ENCODE results near the gene KSR2. TPM values are rescaled to one million over a fixed set of nuclear protein-coding genes. Genes with fewer than 3 reads are reported as not detected.
A peak's percentile ranks its signal among the peaks of the same experiment; 100 is the strongest.

KSR2 gene
- total RNA-seq, 1 donor from 2014 or later: 0.30 TPM

- H3K36me3 Mint-ChIP-seq: no peaks in the 10 kb centered on the region
- no peaks in the 10 kb centered on the region for H3K9me3 Mint-ChIP-seq
- Histone ChIP-seq H3K27ac (no peak overlapping the region), H3K4me1 (peaks cover 10% of the 10 kb centered on the region), H3K36me3 (no peaks in the 10 kb centered on the region), H3K27me3 (no peaks in the 10 kb centered on the region), H3K4me3 (no peak overlapping the region), H3F3A (ENCODE audit: low read depth) (no peaks in the 10 kb centered on the region), H3K9ac (no peak overlapping the region), H3K79me2 (ENCODE audit: low read depth) (no peaks in the 10 kb centered on the region), H3K9me3 (ENCODE audit: low read depth) (no peaks in the 10 kb centered on the region), H2AFZ (replicated peaks) (no peak overlapping the region), H3K4me2 (no peak overlapping the region), H4K20me1 (ENCODE audit: low read depth) (no peaks in the 10 kb centered on the region)
- H3K27me3 Mint-ChIP-seq (ENCODE audit: insufficient read depth, low read depth): peaks cover 6% of the 10 kb centered on the region
- no peak for DNase-seq (ENCODE audit: low spot score)
- TF ChIP-seq CTCF (IDR thresholded peaks at IDR 0.05): no peak
- H3K4me3 Mint-ChIP-seq: no peak overlapping the region
- H3K4me1 Mint-ChIP-seq: peaks cover 7% of the 10 kb centered on the region
- no peak overlapping the region for H3K27ac Mint-ChIP-seq
These were observed 556.2 kb downstream of the KSR2 start for GRCh38 chr12:117412465-117413188.

GRCh38 chr12:117409286-117409685 is 559.5 kb downstream of the KSR2 start:
- H3K9me3 ChIP-seq (ENCODE audit: low read depth): no peaks in the 10 kb centered on the region
- Mint-ChIP-seq H3K27me3 (ENCODE audit: insufficient read depth, low read depth) (peaks cover 11% of the 10 kb centered on the region), H3K9me3 (no peaks in the 10 kb centered on the region), H3K4me1 (peaks cover 10% of the 10 kb centered on the region), H3K4me3 (no peak overlapping the region), H3K27ac (no peak overlapping the region), H3K36me3 (no peaks in the 10 kb centered on the region)
- H3K79me2 ChIP-seq (ENCODE audit: low read depth): no peaks in the 10 kb centered on the region
- H3K27me3 ChIP-seq: no peaks in the 10 kb centered on the region
- no peak overlapping the region for H3K4me2 ChIP-seq
- no peak overlapping the region for H3K9ac ChIP-seq
- H3K36me3 ChIP-seq: no peaks in the 10 kb centered on the region
- no peaks in the 10 kb centered on the region for H4K20me1 ChIP-seq (ENCODE audit: low read depth)
- no peak for TF ChIP-seq EZH2phosphoT487 (IDR thresholded peaks at IDR 0.05)
- TF ChIP-seq EZH2 (IDR thresholded peaks at IDR 0.05): no peak
- TF ChIP-seq CTCF (IDR thresholded peaks at IDR 0.05): no peak
- no peak overlapping the region for H3K4me3 ChIP-seq
- no peaks in the 10 kb centered on the region for H3F3A ChIP-seq (ENCODE audit: low read depth)
- H3K27ac ChIP-seq: no peak overlapping the region
- no peak for DNase-seq (ENCODE audit: low spot score)
- H3K4me1 ChIP-seq: peaks cover 10% of the 10 kb centered on the region
- no peak overlapping the region for H2AFZ ChIP-seq (replicated peaks)

GRCh38 chr12:117408161-117408791 is 560.5 kb downstream of the KSR2 start:
- H3K27me3 Mint-ChIP-seq (ENCODE audit: insufficient read depth, low read depth): peaks cover 9% of the 10 kb centered on the region
- Histone ChIP-seq H2AFZ (replicated peaks) (peak overlapping the region; percentile 98), H3K79me2 (ENCODE audit: low read depth) (no peaks in the 10 kb centered on the region), H3K27ac (no peak overlapping the region), H4K20me1 (ENCODE audit: low read depth) (no peaks in the 10 kb centered on the region), H3K4me2 (peak overlapping the region; percentile 48), H3K9me3 (ENCODE audit: low read depth) (no peaks in the 10 kb centered on the region), H3K27me3 (no peaks in the 10 kb centered on the region), H3F3A (ENCODE audit: low read depth) (no peaks in the 10 kb centered on the region), H3K36me3 (no peaks in the 10 kb centered on the region), H3K4me1 (peaks cover 10% of the 10 kb centered on the region), H3K4me3 (no peak overlapping the region), H3K9ac (no peak overlapping the region)
- peak; percentile 13 for DNase-seq (ENCODE audit: low spot score)
- H3K9me3 Mint-ChIP-seq: peaks cover 4% of the 10 kb centered on the region
- peak overlapping the region; percentile 43 for H3K27ac Mint-ChIP-seq
- H3K4me3 Mint-ChIP-seq: no peak overlapping the region
- H3K4me1 Mint-ChIP-seq: peaks cover 10% of the 10 kb centered on the region
- H3K36me3 Mint-ChIP-seq: no peaks in the 10 kb centered on the region
- no peak for TF ChIP-seq EZH2phosphoT487 (IDR thresholded peaks at IDR 0.05)

- H3K4me1 ChIP-seq: peaks cover 10% of the 10 kb centered on the region
- peaks cover 6% of the 10 kb centered on the region for H3K27me3 Mint-ChIP-seq (ENCODE audit: insufficient read depth, low read depth)
- H3K79me2 ChIP-seq (ENCODE audit: low read depth): no peaks in the 10 kb centered on the region
- DNase-seq (ENCODE audit: low spot score): no peak
- H3K4me3 ChIP-seq: no peak overlapping the region
- H4K20me1 ChIP-seq (ENCODE audit: low read depth): no peaks in the 10 kb centered on the region
- no peak overlapping the region for H2AFZ ChIP-seq (replicated peaks)
- H3K27me3 ChIP-seq: no peaks in the 10 kb centered on the region
- H3K27ac ChIP-seq: no peak overlapping the region
- TF ChIP-seq EZH2phosphoT487 (IDR thresholded peaks at IDR 0.05) (no peak), CTCF (IDR thresholded peaks at IDR 0.05) (no peak), EZH2 (IDR thresholded peaks at IDR 0.05) (no peak)
- H3K36me3 ChIP-seq: no peaks in the 10 kb centered on the region
- H3K4me2 ChIP-seq: no peak overlapping the region
- no peaks in the 10 kb centered on the region for H3K36me3 Mint-ChIP-seq
- H3K9ac ChIP-seq: no peak overlapping the region
- no peaks in the 10 kb centered on the region for H3K9me3 ChIP-seq (ENCODE audit: low read depth)
- H3K9me3 Mint-ChIP-seq: peaks cover 4% of the 10 kb centered on the region
- H3K27ac Mint-ChIP-seq: no peak overlapping the region
- H3K4me1 Mint-ChIP-seq: peaks cover 10% of the 10 kb centered on the region
- H3K4me3 Mint-ChIP-seq: no peak overlapping the region
- H3F3A ChIP-seq (ENCODE audit: low read depth): no peaks in the 10 kb centered on the region
These were observed 563.9 kb downstream of the KSR2 start for GRCh38 chr12:117404940-117405339.
